Right forelimb (tissue), 1 donor: Measurements from ENCODE around the gene CNN2.

Experiments
- DNase-seq: peaks from one replicate; pipeline ENCODE4 v3.0.0-alpha.2; 2018

CNN2 gene

GRCh38 chr19:1068009-1069001 lies 41.9 kb downstream of the CNN2 start:
- no peak for DNase-seq

GRCh38 chr19:1069009-1069779 lies 42.8 kb downstream of the CNN2 start:
- no peak for DNase-seq

- DNase-seq, result no peak
These were observed 44.1 kb downstream of the CNN2 start for GRCh38 chr19:1070576-1070930.

GRCh38 chr19:1070931-1071791 lies 44.8 kb downstream of the CNN2 start:
- no peak for DNase-seq

GRCh38 chr19:1072371-1073015 lies 46.1 kb downstream of the CNN2 start:
- DNase-seq, result no peak

- DNase-seq, result no peak
These were observed 46.9 kb downstream of the CNN2 start for GRCh38 chr19:1073063-1073955.

- DNase-seq, result no peak
These were observed 47.6 kb downstream of the CNN2 start for GRCh38 chr19:1073956-1074517.

GRCh38 chr19:1074544-1075283 lies 48.3 kb downstream of the CNN2 start:
- DNase-seq, result no peak

- no peak for DNase-seq
These were observed 49.6 kb downstream of the CNN2 start for GRCh38 chr19:1076046-1076386.

- DNase-seq, result no peak
These were observed 50.5 kb downstream of the CNN2 start for GRCh38 chr19:1076951-1077350.

- DNase-seq, result no peak
These were observed 53.2 kb downstream of the CNN2 start for GRCh38 chr19:1079566-1080111.

- no peak for DNase-seq
These were observed 54.2 kb downstream of the CNN2 start for GRCh38 chr19:1080360-1081161.

- no peak for DNase-seq
These were observed 55.1 kb downstream of the CNN2 start for GRCh38 chr19:1081301-1082164.

GRCh38 chr19:1082165-1082927 lies 55.9 kb downstream of the CNN2 start:
- no peak for DNase-seq

GRCh38 chr19:1082928-1083816 lies 56.8 kb downstream of the CNN2 start:
- no peak for DNase-seq
